Smooth muscle cell (in vitro differentiated cells): ENCODE measurements around the gene PKD2L1. TPM values are rescaled to one million over a fixed set of nuclear protein-coding genes. Genes with fewer than 3 reads are reported as not detected.

Experiments
- DNase-seq: peaks from one replicate; lab custom pipeline; 2025; ENCODE audit not compliant: unreplicated experiment; lab: John Stamatoyannopoulos, UW
- H2AFZ ChIP-seq: fragments of 200-600 bp; sonication (generic); 2 replicates; pipeline ENCODE4 v1.6.0; 2016; ENCODE audit warnings: antibody characterized with exemption, low read depth, mild to moderate bottlenecking
- H3F3A ChIP-seq: fragments of 200-600 bp; sonication (generic); 2 replicates; pipeline ENCODE4 v1.6.0; 2017; ENCODE audit warnings: antibody characterized with exemption, low read depth
- H3K27ac ChIP-seq: fragments of 200-600 bp; sonication (generic); 2 replicates; pipeline ENCODE4 v1.5.1; 2016; ENCODE audit warnings: low read depth, mild to moderate bottlenecking
- H3K27me3 ChIP-seq: fragments of 200-600 bp; sonication (generic); 2 replicates; pipeline ENCODE4 v1.6.1; 2016; ENCODE audit warnings: low read depth, mild to moderate bottlenecking
- H3K36me3 ChIP-seq: fragments of 200-600 bp; sonication (generic); 2 replicates; pipeline ENCODE4 v1.5.1; 2016; ENCODE audit warnings: low read depth
- H3K4me1 ChIP-seq: fragments of 200-600 bp; sonication (generic); 2 replicates; pipeline ENCODE4 v1.5.1; 2016; ENCODE audit warnings: low read depth
- H3K4me2 ChIP-seq: fragments of 200-600 bp; sonication (generic); 2 replicates; pipeline ENCODE4 v1.6.0; 2016; ENCODE audit warnings: mild to moderate bottlenecking
- H3K4me3 ChIP-seq: fragments of 200-600 bp; sonication (generic); 2 replicates; pipeline ENCODE4 v1.5.1; 2016; ENCODE audit warnings: mild to moderate bottlenecking
- H3K79me2 ChIP-seq: fragments of 200-600 bp; sonication (generic); 2 replicates; pipeline ENCODE4 v1.6.0; 2016; ENCODE audit warnings: low read depth, mild to moderate bottlenecking
- H3K9ac ChIP-seq: fragments of 200-600 bp; sonication (generic); 2 replicates; pipeline ENCODE4 v1.6.0; 2016; ENCODE audit warnings: low read depth
- H3K9me3 ChIP-seq: fragments of 200-600 bp; sonication (generic); replicated peaks from 2 replicates; pipeline ENCODE4 v1.5.1; 2016; ENCODE audit warnings: low read depth
- H4K20me1 ChIP-seq: fragments of 200-600 bp; sonication (generic); 2 replicates; pipeline ENCODE4 v1.6.0; 2016; ENCODE audit warnings: low read depth
- WGBS: methylation state at CpG from one replicate; pipeline ENCODE4 v1.1.7; 2016; ENCODE audit warnings: low lambda C conversion rate; 5-methylcytosine and 5-hydroxymethylcytosine counted together
- polyA plus RNA-seq: library from polyadenylated mRNA; unstranded; fragments of >200 nt; fragmentation: Nextera tagmentation; extraction: Ambion mirVana; gene quantifications from 2 replicates; pipeline ENCODE4 v1.2.1, GENCODE V29; 2016
- total RNA-seq: library from RNA; depleted of rRNA; stranded (reverse); fragments of >200 nt; gene quantifications from 2 replicates; pipeline ENCODE4 v1.2.3, GENCODE V29; 2014
- TF ChIP-seq, protein P1 (sequence below): fragments of 200-600 bp; sonication (generic); IDR thresholded peaks from 2 replicates; pipeline ENCODE4 v1.5.1; 2017; ENCODE audit warnings: borderline replicate concordance, mild to moderate bottlenecking, antibody characterized with exemption; ENCODE audit not compliant: insufficient read depth, poor library complexity, severe bottlenecking

The PKD2L1 gene
- total and polyA plus RNA-seq, 2 experiments from 2014 or later = not detected

DNA sequence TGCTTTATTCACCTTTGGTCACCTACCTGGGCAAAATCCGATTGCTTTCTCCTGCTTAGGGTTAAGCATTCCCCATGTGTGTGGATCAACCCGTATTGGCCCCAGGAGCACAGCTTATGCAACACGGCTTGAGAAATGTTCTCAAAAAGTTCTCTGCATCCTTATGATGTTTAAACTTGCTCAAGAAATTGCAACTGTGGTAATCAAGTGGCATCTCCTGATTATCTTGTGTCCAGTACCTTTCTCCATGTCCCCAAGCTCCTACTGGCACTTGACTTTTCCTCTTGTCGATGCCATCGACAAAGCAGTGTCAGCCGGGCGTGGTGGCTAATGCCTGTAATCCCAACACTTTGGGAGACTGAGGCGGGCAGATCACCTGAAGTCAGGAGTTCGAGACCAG lies 4.7 kb upstream of the PKD2L1 start:
- H3K27ac ChIP-seq = no peak overlapping the region
- no peak for DNase-seq
- no peak overlapping the region for H3K4me2 ChIP-seq
- TF ChIP-seq, protein P1, sequence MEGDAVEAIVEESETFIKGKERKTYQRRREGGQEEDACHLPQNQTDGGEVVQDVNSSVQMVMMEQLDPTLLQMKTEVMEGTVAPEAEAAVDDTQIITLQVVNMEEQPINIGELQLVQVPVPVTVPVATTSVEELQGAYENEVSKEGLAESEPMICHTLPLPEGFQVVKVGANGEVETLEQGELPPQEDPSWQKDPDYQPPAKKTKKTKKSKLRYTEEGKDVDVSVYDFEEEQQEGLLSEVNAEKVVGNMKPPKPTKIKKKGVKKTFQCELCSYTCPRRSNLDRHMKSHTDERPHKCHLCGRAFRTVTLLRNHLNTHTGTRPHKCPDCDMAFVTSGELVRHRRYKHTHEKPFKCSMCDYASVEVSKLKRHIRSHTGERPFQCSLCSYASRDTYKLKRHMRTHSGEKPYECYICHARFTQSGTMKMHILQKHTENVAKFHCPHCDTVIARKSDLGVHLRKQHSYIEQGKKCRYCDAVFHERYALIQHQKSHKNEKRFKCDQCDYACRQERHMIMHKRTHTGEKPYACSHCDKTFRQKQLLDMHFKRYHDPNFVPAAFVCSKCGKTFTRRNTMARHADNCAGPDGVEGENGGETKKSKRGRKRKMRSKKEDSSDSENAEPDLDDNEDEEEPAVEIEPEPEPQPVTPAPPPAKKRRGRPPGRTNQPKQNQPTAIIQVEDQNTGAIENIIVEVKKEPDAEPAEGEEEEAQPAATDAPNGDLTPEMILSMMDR = no peak
- no peaks in the 10 kb centered on the region for H3K4me1 ChIP-seq
- no peaks in the 10 kb centered on the region for H4K20me1 ChIP-seq
- no peaks in the 10 kb centered on the region for H3K79me2 ChIP-seq
- H3F3A ChIP-seq = no peaks in the 10 kb centered on the region
- 88% methylated on average over 9 of the region's 9 CpGs for WGBS
- no peaks in the 10 kb centered on the region for H3K9me3 ChIP-seq
- H3K4me3 ChIP-seq = no peak overlapping the region
- no peaks in the 10 kb centered on the region for H3K36me3 ChIP-seq
- H3K9ac ChIP-seq = no peak overlapping the region
- peaks cover 46% of the 10 kb centered on the region for H3K27me3 ChIP-seq
- no peak overlapping the region for H2AFZ ChIP-seq

DNA sequence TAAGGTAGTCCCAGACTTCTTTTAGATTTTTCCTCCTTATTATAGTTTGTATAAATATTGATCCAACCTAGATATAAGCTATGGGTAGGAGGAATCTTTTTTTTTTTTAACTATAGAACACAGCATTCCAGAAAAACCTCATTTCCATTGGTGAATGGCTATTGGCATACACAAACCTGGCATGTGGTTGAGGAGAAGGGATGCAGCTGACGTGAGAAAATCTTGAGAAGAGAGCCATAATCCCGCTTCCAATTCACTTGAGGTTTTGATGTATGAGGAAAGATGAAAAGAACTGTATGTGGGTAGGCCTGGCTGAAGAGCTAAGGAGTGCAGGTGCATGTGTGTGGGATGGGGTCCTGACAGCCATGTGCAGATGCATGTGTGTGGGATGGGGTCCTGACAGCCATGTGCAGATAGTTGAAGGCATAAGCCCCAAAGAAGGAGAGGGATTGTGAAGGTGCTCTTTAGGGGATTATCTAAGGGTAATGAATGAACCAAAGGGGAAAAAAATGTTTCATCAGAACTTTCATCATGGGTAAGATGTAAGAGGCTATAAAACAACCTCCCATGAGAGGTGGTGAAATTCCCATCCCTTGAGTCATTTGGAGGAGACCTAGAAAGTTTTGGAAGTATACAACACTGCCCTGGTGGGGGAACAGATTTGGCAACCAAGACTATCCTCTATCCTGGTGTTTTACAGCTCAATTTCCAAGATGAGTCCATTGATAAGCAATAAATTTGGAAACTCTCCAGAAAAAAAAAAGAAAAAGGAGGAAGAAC lies 3.8 kb upstream of the PKD2L1 start:
- no peak overlapping the region for H3K27ac ChIP-seq
- H3K4me3 ChIP-seq = no peak overlapping the region
- H2AFZ ChIP-seq = no peak overlapping the region
- no peaks in the 10 kb centered on the region for H3K36me3 ChIP-seq
- H3K4me1 ChIP-seq = no peaks in the 10 kb centered on the region
- no peaks in the 10 kb centered on the region for H3K79me2 ChIP-seq
- DNase-seq = no peak
- no peaks in the 10 kb centered on the region for H3F3A ChIP-seq
- no peaks in the 10 kb centered on the region for H4K20me1 ChIP-seq
- H3K9me3 ChIP-seq = no peaks in the 10 kb centered on the region
- TF ChIP-seq, protein P1 = no peak
- no peak overlapping the region for H3K9ac ChIP-seq
- H3K4me2 ChIP-seq = no peak overlapping the region
- WGBS = 95% methylated on average over 2 of the region's 2 CpGs
- H3K27me3 ChIP-seq = peaks cover 56% of the 10 kb centered on the region

DNA sequence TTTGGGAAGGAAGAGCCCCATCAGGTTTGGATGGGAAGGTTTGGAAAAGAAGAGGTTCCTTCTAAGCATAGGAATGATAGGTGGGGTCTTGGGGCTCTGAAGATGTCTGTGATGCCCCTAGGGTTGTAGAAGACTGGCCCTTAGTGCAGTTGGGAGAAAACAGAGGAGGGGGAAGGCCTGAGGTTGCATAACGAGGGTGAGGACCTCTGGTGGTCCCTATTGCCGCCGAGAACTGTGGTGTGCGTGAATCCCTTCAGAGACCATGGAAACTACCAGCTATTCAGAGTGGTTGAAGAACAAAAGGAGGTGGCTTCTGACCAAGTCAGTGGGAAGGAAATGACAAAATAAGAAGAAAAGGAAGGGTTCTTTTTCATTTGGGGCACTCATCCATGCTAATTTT lies 3.1 kb upstream of the PKD2L1 start:
- WGBS = 73% methylated on average over 4 of the region's 4 CpGs
- H3K4me3 ChIP-seq = no peak overlapping the region
- H3K36me3 ChIP-seq = no peaks in the 10 kb centered on the region
- no peaks in the 10 kb centered on the region for H3K9me3 ChIP-seq
- DNase-seq = no peak
- no peak overlapping the region for H2AFZ ChIP-seq
- no peaks in the 10 kb centered on the region for H3K4me1 ChIP-seq
- H3K9ac ChIP-seq = no peak overlapping the region
- no peaks in the 10 kb centered on the region for H4K20me1 ChIP-seq
- TF ChIP-seq, protein P1 = no peak
- no peak overlapping the region for H3K4me2 ChIP-seq
- H3F3A ChIP-seq = no peaks in the 10 kb centered on the region
- no peak overlapping the region for H3K27ac ChIP-seq
- H3K79me2 ChIP-seq = no peaks in the 10 kb centered on the region
- peaks cover 62% of the 10 kb centered on the region for H3K27me3 ChIP-seq

DNA sequence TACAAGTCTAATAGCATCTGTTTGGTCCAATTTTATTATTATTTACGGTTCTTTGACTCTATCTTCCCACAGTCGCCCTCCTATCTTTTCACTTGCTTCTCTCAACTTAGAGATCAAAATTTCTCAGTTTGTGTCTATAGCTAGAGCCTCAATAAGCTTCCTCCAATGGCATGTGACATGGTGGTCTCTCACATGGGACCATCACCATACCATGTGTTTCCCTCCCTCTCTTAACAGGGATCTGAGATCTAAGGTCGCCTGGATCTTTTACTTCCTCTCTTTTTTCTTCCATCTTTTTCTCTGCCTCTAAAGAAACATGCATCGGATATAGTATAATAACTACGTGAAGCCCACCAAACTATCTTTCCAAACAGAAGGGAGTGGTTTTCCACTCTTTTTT lies 1.8 kb downstream of the PKD2L1 start:
- no peak for DNase-seq
- H3K27ac ChIP-seq = no peak overlapping the region
- no peak overlapping the region for H3K9ac ChIP-seq
- H4K20me1 ChIP-seq = no peaks in the 10 kb centered on the region
- H3K27me3 ChIP-seq = peaks cover 70% of the 10 kb centered on the region
- WGBS = 65% methylated on average over 5 of the region's 5 CpGs
- no peak overlapping the region for H3K4me2 ChIP-seq
- no peak overlapping the region for H2AFZ ChIP-seq
- H3K79me2 ChIP-seq = no peaks in the 10 kb centered on the region
- no peak overlapping the region for H3K4me3 ChIP-seq
- no peaks in the 10 kb centered on the region for H3K4me1 ChIP-seq
- H3F3A ChIP-seq = no peaks in the 10 kb centered on the region
- TF ChIP-seq, protein P1 = no peak
- no peaks in the 10 kb centered on the region for H3K9me3 ChIP-seq
- H3K36me3 ChIP-seq = no peaks in the 10 kb centered on the region
